Neural crest cell (in vitro differentiated cells): ENCODE results near the gene MYG1. TPM values are rescaled to one million over a fixed set of nuclear protein-coding genes. Genes with fewer than 3 reads are reported as not detected.

Source experiments
- DNase-seq: peaks from one replicate; pipeline ENCODE4 v3.0.0; 2021; ENCODE audit warnings: low read depth, mixed read lengths, low spot score
- H3K27ac Mint-ChIP-seq: one replicate; pipeline ENCODE4 v1.8.0; 2021; ENCODE audit warnings: mild to moderate bottlenecking, mixed read lengths; ENCODE audit not compliant: unreplicated experiment
- H3K27me3 Mint-ChIP-seq: 2 replicates; pipeline ENCODE4 v1.8.0; 2021; ENCODE audit warnings: low read depth, mild to moderate bottlenecking, mixed read lengths
- H3K36me3 Mint-ChIP-seq: 2 replicates; pipeline ENCODE4 v1.8.0; 2021; ENCODE audit warnings: low read depth, mild to moderate bottlenecking, mixed read lengths
- H3K4me1 Mint-ChIP-seq: 2 replicates; pipeline ENCODE4 v1.8.0; 2021; ENCODE audit warnings: mixed read lengths
- H3K4me3 Mint-ChIP-seq: one replicate; pipeline ENCODE4 v1.8.0; 2021; ENCODE audit warnings: mild to moderate bottlenecking, mixed read lengths
- H3K9me3 Mint-ChIP-seq: 2 replicates; pipeline ENCODE4 v1.8.0; 2021; ENCODE audit warnings: mixed read lengths
- total RNA-seq: library from RNA; stranded (reverse); gene quantifications from 2 replicates; pipeline ENCODE4 v1.2.1, GENCODE V29; 2021
- TF ChIP-seq, protein P1 (sequence below): fragments of 200-600 bp; sonication (generic); conservative IDR thresholded peaks from 2 replicates; pipeline ENCODE4 v1.5.0; 2021; ENCODE audit warnings: antibody characterized with exemption, mild to moderate bottlenecking

The MYG1 gene
- total RNA-seq, 1 donor from 2014 or later: 72.7 TPM

DNA sequence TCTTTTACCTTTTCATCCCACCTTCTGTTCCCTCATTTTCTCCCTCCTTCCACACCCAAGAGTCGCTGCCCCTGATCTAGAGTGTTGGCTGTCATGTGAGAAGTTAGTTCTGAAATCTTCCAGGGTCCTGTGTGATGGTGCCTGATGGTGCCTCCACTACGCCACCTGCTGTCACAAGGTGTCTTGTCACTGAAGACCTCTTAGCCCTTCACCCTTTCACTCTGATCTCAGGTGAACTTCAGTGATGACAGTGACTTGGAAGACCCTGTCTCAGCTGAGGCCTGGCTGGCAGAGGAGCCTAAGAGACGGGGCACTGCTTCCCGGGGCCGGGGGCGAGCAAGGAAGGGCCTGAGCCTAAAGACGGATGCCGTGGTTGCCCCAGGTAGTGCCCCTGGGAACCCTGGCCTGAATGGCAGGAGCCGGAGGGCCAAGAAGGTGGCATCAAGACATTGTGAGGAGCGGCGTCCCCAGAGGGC lies 11.7 kb upstream of the MYG1 start:
- peak; percentile 56 for DNase-seq
- no peaks in the 10 kb centered on the region for H3K4me1 Mint-ChIP-seq
- H3K27ac Mint-ChIP-seq: no peak overlapping the region
- TF ChIP-seq, protein P1, sequence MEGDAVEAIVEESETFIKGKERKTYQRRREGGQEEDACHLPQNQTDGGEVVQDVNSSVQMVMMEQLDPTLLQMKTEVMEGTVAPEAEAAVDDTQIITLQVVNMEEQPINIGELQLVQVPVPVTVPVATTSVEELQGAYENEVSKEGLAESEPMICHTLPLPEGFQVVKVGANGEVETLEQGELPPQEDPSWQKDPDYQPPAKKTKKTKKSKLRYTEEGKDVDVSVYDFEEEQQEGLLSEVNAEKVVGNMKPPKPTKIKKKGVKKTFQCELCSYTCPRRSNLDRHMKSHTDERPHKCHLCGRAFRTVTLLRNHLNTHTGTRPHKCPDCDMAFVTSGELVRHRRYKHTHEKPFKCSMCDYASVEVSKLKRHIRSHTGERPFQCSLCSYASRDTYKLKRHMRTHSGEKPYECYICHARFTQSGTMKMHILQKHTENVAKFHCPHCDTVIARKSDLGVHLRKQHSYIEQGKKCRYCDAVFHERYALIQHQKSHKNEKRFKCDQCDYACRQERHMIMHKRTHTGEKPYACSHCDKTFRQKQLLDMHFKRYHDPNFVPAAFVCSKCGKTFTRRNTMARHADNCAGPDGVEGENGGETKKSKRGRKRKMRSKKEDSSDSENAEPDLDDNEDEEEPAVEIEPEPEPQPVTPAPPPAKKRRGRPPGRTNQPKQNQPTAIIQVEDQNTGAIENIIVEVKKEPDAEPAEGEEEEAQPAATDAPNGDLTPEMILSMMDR: peak; percentile 73
- H3K4me3 Mint-ChIP-seq: peak overlapping the region; percentile 7
- no peaks in the 10 kb centered on the region for H3K9me3 Mint-ChIP-seq
- no peaks in the 10 kb centered on the region for H3K27me3 Mint-ChIP-seq
- peaks cover 15% of the 10 kb centered on the region for H3K36me3 Mint-ChIP-seq

DNA sequence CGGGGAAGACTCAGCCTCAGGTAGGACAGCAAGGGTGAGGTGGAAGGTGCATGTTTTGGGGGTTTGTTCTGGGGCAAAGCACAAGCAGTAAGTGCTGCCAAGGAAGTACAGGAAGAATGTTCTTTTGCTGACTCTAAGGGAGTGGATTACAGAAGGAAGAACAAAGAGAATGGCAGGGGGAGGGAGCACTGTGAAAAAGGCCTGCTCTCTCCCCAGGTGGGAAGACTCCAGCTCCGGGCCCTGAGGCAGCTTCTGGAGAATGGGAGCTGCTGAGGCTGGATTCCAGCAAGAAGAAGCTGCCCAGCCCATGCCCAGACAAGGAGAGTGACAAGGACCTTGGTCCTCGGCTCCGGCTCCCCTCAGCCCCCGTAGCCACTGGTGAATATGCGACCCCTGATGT lies 11.2 kb upstream of the MYG1 start:
- Mint-ChIP-seq H3K4me1 (no peaks in the 10 kb centered on the region), H3K4me3 (no peak overlapping the region), H3K36me3 (peaks cover 19% of the 10 kb centered on the region), H3K27ac (no peak overlapping the region), H3K27me3 (no peaks in the 10 kb centered on the region), H3K9me3 (no peaks in the 10 kb centered on the region)
- TF ChIP-seq, protein P1: no peak
- DNase-seq: no peak

DNA sequence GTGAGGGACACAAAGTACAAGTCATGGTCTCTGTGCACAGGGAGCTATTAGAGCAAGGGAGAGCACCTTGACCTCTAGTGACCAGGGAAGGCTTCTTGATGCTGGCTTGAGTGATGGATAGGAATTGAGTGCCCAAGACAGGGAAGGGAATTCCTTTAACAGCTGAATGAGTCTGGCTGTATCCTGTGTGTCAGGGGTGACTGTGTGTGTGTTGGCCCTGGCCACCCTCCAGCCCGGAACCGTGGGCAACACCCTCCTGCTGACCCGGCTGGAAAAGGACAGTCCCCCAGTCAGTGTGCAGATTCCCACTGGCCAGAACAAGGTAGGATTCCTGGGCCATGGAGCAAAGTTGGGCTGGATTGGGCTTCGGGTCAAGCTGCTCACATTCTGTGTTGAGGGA lies 9.6 kb upstream of the MYG1 start:
- no peak overlapping the region for H3K27ac Mint-ChIP-seq
- peaks cover 2% of the 10 kb centered on the region for H3K4me1 Mint-ChIP-seq
- no peaks in the 10 kb centered on the region for H3K27me3 Mint-ChIP-seq
- no peaks in the 10 kb centered on the region for H3K9me3 Mint-ChIP-seq
- no peak for DNase-seq
- H3K36me3 Mint-ChIP-seq: peaks cover 18% of the 10 kb centered on the region
- no peak overlapping the region for H3K4me3 Mint-ChIP-seq
- TF ChIP-seq, protein P1: no peak

DNA sequence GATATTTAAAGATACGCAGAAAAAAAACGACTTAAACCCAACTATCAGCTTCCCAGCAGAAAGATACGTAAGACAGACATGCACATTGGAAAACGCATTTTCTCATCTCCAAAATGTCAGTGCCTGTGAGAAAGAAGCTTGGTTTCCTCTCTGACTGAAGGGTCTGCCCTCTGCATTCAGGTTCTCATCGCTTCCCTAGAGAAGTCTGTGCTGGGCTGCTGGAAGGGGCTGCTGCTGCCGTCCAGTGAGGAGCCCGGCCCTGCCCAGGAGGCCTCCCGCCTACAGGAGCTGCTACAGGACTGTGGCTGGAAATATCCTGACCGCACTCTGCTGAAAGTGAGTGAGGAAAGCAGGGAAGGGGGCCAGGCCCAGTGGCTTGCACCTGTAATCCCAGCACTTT lies 8.8 kb upstream of the MYG1 start:
- Mint-ChIP-seq H3K27me3 (no peaks in the 10 kb centered on the region), H3K9me3 (no peaks in the 10 kb centered on the region), H3K27ac (no peak overlapping the region), H3K4me1 (peaks cover 10% of the 10 kb centered on the region), H3K36me3 (peaks cover 22% of the 10 kb centered on the region), H3K4me3 (no peak overlapping the region)
- TF ChIP-seq, protein P1: no peak
- DNase-seq: no peak

DNA sequence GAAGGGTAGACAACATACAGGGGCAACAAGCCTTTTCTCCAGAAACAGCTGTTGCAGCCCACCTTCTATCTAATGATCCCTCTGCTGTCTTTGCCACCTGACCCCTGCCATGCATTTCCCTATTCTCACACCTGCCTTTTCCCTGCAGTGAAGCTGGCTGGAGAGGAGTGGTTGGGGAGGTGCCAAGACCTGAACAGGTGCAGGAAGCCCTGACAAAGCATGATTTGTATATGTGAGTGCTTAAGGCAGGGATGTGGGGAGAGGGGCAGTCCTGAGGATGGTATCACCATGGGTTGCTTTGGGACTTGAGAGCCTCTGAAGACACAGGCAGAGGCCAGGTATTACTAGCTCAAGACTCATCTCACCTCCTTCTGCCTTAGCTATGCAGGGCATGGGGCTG lies 7.1 kb upstream of the MYG1 start:
- H3K27me3 Mint-ChIP-seq: no peaks in the 10 kb centered on the region
- no peak overlapping the region for H3K27ac Mint-ChIP-seq
- no peak overlapping the region for H3K4me3 Mint-ChIP-seq
- TF ChIP-seq, protein P1: no peak
- H3K9me3 Mint-ChIP-seq: no peaks in the 10 kb centered on the region
- H3K4me1 Mint-ChIP-seq: peaks cover 25% of the 10 kb centered on the region
- H3K36me3 Mint-ChIP-seq: peaks cover 23% of the 10 kb centered on the region
- no peak for DNase-seq
